ENCODE data around the gene NEK9. TPM values are rescaled to one million over a fixed set of nuclear protein-coding genes. Genes with fewer than 3 reads are reported as not detected.

NEK9 gene
- total RNA-seq: 10 to 100 TPM; 22.2 to 58.3 (median 34.3) TPM

- H3K27ac ChIP-seq: peak within 1 kb of the TSS; percentile 92
- WGBS: 0% methylated on average over 9 of the region's 76 CpGs
- TF ChIP-seq EP300 (IDR thresholded peaks at IDR 0.05) (no peak), CTCF (IDR thresholded peaks at IDR 0.05) (no peak), POLR2AphosphoS5 (IDR thresholded peaks at IDR 0.05) (peak; percentile 64 to 88 (median 83)), POLR2A (IDR thresholded peaks at IDR 0.05) (peak in 1 of 2 donors; percentile 89)
- H3K4me1 ChIP-seq: peaks cover 42% of the 10 kb centered on the region
- H3K4me3 ChIP-seq: peak within 1 kb of the TSS; percentile 69
- H3K9me3 ChIP-seq: no peaks in the 10 kb centered on the region
- no peaks in the 10 kb centered on the region for H3K27me3 ChIP-seq
- H3K36me3 ChIP-seq: no peaks in the 10 kb centered on the region
- peak; percentile 95 to 96 for DNase-seq (ENCODE audit: low spot score in 2 of 2)
Observed at GRCh38 chr14:75126679-75127473, at the start of gene NEK9. TSS of gene NEK9 (minus strand) at chr14:75127048. CDS start at chr14:75126921, 127 bp downstream.

GRCh38 chr14:75176142-75176820, 49.4 kb upstream of the NEK9 start, which contains the start of gene TMED10:
TSS of gene TMED10 (minus strand) at chr14:75176612. CDS start at chr14:75176579, 33 bp downstream.
- peak within 1 kb of the TSS; percentile 99 for H3K27ac ChIP-seq
- peak; percentile 95 to 98 for DNase-seq (ENCODE audit: low spot score in 2 of 2)
- TF ChIP-seq POLR2A (IDR thresholded peaks at IDR 0.05) (peak; percentile 61 to 78), POLR2AphosphoS5 (IDR thresholded peaks at IDR 0.05) (peak in 2 of 3 donors; percentile 62 to 88), EP300 (IDR thresholded peaks at IDR 0.05) (no peak)
- H3K27me3 ChIP-seq: no peaks in the 10 kb centered on the region
- peaks cover 40% of the 10 kb centered on the region for H3K4me1 ChIP-seq
- peak within 1 kb of the TSS; percentile 83 for H3K4me3 ChIP-seq
- H3K36me3 ChIP-seq: no peaks in the 10 kb centered on the region
- under 1% methylated on average over 48 of the region's 49 CpGs for WGBS
- no peaks in the 10 kb centered on the region for H3K9me3 ChIP-seq

- Histone ChIP-seq H3K27ac (peak overlapping the region; percentile 99), H3K4me3 (peak overlapping the region; percentile 83), H3K27me3 (no peaks in the 10 kb centered on the region), H3K9me3 (no peaks in the 10 kb centered on the region), H3K4me1 (peaks cover 46% of the 10 kb centered on the region), H3K36me3 (no peaks in the 10 kb centered on the region)
- TF ChIP-seq CTCF (IDR thresholded peaks at IDR 0.05) (no peak), POLR2AphosphoS5 (IDR thresholded peaks at IDR 0.05) (no peak), EP300 (IDR thresholded peaks at IDR 0.05) (no peak), POLR2A (IDR thresholded peaks at IDR 0.05) (no peak)
- 7% methylated on average over 10 of the region's 10 CpGs for WGBS
- no peak for DNase-seq (ENCODE audit: low spot score in 2 of 2)
Observed at GRCh38 chr14:75175677-75176141, 48.9 kb upstream of the NEK9 start.

GRCh38 chr14:75174066-75174465, 47.2 kb upstream of the NEK9 start:
- H3K27ac ChIP-seq: no peak overlapping the region
- no peak overlapping the region for H3K4me3 ChIP-seq
- WGBS: 42% methylated on average over 2 of the region's 2 CpGs
- TF ChIP-seq EP300 (IDR thresholded peaks at IDR 0.05) (no peak), POLR2AphosphoS5 (IDR thresholded peaks at IDR 0.05) (no peak), CTCF (IDR thresholded peaks at IDR 0.05) (no peak), POLR2A (IDR thresholded peaks at IDR 0.05) (no peak)
- no peaks in the 10 kb centered on the region for H3K36me3 ChIP-seq
- DNase-seq (ENCODE audit: low spot score in 2 of 2): no peak
- no peaks in the 10 kb centered on the region for H3K9me3 ChIP-seq
- H3K27me3 ChIP-seq: no peaks in the 10 kb centered on the region
- H3K4me1 ChIP-seq: peaks cover 56% of the 10 kb centered on the region

GRCh38 chr14:75170772-75171171, 43.9 kb upstream of the NEK9 start:
- no peak for DNase-seq (ENCODE audit: low spot score in 2 of 2)
- no peak overlapping the region for H3K4me3 ChIP-seq

More at GRCh38 chr14:75170772-75171171, 43.9 kb upstream of the NEK9 start:
- Histone ChIP-seq H3K36me3 (no peaks in the 10 kb centered on the region), H3K27ac (no peak overlapping the region), H3K27me3 (no peaks in the 10 kb centered on the region), H3K4me1 (peaks cover 75% of the 10 kb centered on the region), H3K9me3 (no peaks in the 10 kb centered on the region)
- WGBS: 66% methylated on average over 4 of the region's 4 CpGs
- no peak for TF ChIP-seq POLR2A (IDR thresholded peaks at IDR 0.05)
- TF ChIP-seq POLR2AphosphoS5 (IDR thresholded peaks at IDR 0.05): no peak
- no peak for TF ChIP-seq CTCF (IDR thresholded peaks at IDR 0.05)
- no peak for TF ChIP-seq EP300 (IDR thresholded peaks at IDR 0.05)
